ENCODE measurements around the gene COPZ1. TPM values are rescaled to one million over a fixed set of nuclear protein-coding genes. Genes with fewer than 3 reads are reported as not detected.

COPZ1 gene
- total and polyA plus RNA-seq, 9 of the 15 experiments (the other 6 are each of a cell fraction or from before 2014, with no cell fraction given), result 137 to 487 (median 233) TPM

- TF ChIP-seq CHD7 (IDR thresholded peaks at IDR 0.05; ENCODE audit: low read depth, low read length), result no peak
- TF ChIP-seq IFI16 (CRISPR knock-in tag; IDR thresholded peaks at IDR 0.05), result no peak
- no peak for TF ChIP-seq NFE2L1 (tag; IDR thresholded peaks at IDR 0.05; ENCODE audit: borderline replicate concordance, low read depth)
- TF ChIP-seq RBM25 (IDR thresholded peaks at IDR 0.05; ENCODE audit: low read depth, low read length, severe bottlenecking), result no peak
- peak; percentile 11 for TF ChIP-seq TBP (optimal IDR thresholded peaks at IDR 0.05; ENCODE audit: low read depth, low read length)
- peak; percentile 13 for TF ChIP-seq SMAD1 (IDR thresholded peaks at IDR 0.05; ENCODE audit: low read depth, low read length, partially characterized antibody)
These were observed 13.1 kb downstream of the COPZ1 start (continued) for GRCh38 chr12:54337854-54338650.
